K562 (cell line): ENCODE results near the gene NBEAL2. TPM values are rescaled to one million over a fixed set of nuclear protein-coding genes. Genes with fewer than 3 reads are reported as not detected.

Source experiments
- BMI1 ChIP-seq: fragments of 150-350 bp; IDR thresholded peaks from 2 replicates; pipeline ENCODE4 v1.6.1; 2014; ENCODE audit warnings: low read length
- BRD4 ChIP-seq: fragments of 200-600 bp; sonication (generic); IDR thresholded peaks from 2 replicates; pipeline ENCODE4 v1.6.1; 2017; ENCODE audit warnings: inconsistent platforms
- GATA2 ChIP-seq: sonication (generic); formaldehyde crosslinking; IDR thresholded peaks from 2 replicates; pipeline ENCODE4 v1.4.0; 2020; ENCODE audit warnings: mild to moderate bottlenecking, missing genetic modification reagents
- GTF2A2 ChIP-seq: IDR thresholded peaks from 2 replicates; pipeline ENCODE4 v1.6.1; 2016; ENCODE audit warnings: mild to moderate bottlenecking, missing genetic modification characterization, missing compliant biosample characterization
- HDAC6 ChIP-seq: IDR thresholded peaks from 2 replicates; pipeline ENCODE4 v1.6.1; 2012; ENCODE audit warnings: low read depth, mild to moderate bottlenecking, control low read depth, inconsistent platforms, low read length, moderate library complexity
- HIVEP1 ChIP-seq: fragments of 250-450 bp; sonication (Bioruptor Pico); IDR thresholded peaks from 2 replicates; pipeline ENCODE4 v1.4.0; 2020; ENCODE audit warnings: mild to moderate bottlenecking
- KHSRP ChIP-seq: fragments of 450-650 bp; IDR thresholded peaks from 2 replicates; pipeline ENCODE4 v1.6.1; 2017
- KLF1 ChIP-seq: fragments of 450-650 bp; IDR thresholded peaks from 2 replicates; pipeline ENCODE4 v1.6.1; 2016; ENCODE audit warnings: missing genetic modification characterization, missing compliant biosample characterization
- MEIS2 ChIP-seq: fragments of 450-650 bp; IDR thresholded peaks from 2 replicates; pipeline ENCODE4 v1.6.1; 2014; ENCODE audit warnings: mild to moderate bottlenecking; ENCODE audit not compliant: partially characterized antibody
- NR2F6 ChIP-seq: fragments of 450-650 bp; formaldehyde crosslinking; IDR thresholded peaks from 2 replicates; pipeline ENCODE4 v1.4.0; 2020; ENCODE audit warnings: mild to moderate bottlenecking
- NR4A1 ChIP-seq, 2 experiments: fragments of 250-450 bp in 1 of 2; fragments of 450-650 bp in 1 of 2; sonication (Bioruptor Pico) in 1 of 2; IDR thresholded peaks; 2 replicates each; pipeline versions ENCODE4 v1.4.0 to v1.6.1; 2016 to 2020; ENCODE audit warnings: mild to moderate bottlenecking in 2 of 2, missing compliant biosample characterization in 1 of 2, missing genetic modification characterization in 1 of 2, moderate library complexity in 1 of 2
- PYGO2 ChIP-seq: fragments of 450-650 bp; IDR thresholded peaks from 2 replicates; pipeline ENCODE4 v1.6.1; 2016; ENCODE audit warnings: mild to moderate bottlenecking, missing genetic modification characterization, moderate library complexity, missing compliant biosample characterization
- RAD51 ChIP-seq: fragments of 450-650 bp; IDR thresholded peaks from 2 replicates; pipeline ENCODE4 v1.7.1; 2016; ENCODE audit warnings: low read depth, mild to moderate bottlenecking, borderline replicate concordance
- SMARCA5 ChIP-seq: fragments of 450-650 bp; IDR thresholded peaks from 2 replicates; pipeline ENCODE4 v1.6.1; 2016
- TAF1 ChIP-seq: IDR thresholded peaks from 2 replicates; pipeline ENCODE4 v1.6.1; 2011; ENCODE audit warnings: mild to moderate bottlenecking, low read length, moderate library complexity; ENCODE audit not compliant: insufficient read depth, control insufficient read depth, severe bottlenecking; ENCODE audit errors: extremely low read depth
- TAF9B ChIP-seq: fragments of 450-650 bp; IDR thresholded peaks from 2 replicates; pipeline ENCODE4 v1.6.1; 2018; ENCODE audit warnings: mild to moderate bottlenecking; ENCODE audit not compliant: partially characterized antibody
- ZBED1 ChIP-seq: IDR thresholded peaks from 2 replicates; pipeline ENCODE4 v1.6.1; 2014
- ZNF184 ChIP-seq: sonication (generic); formaldehyde crosslinking; IDR thresholded peaks from 2 replicates; pipeline ENCODE4 v1.5.0; 2020; ENCODE audit warnings: missing genetic modification reagents
- ZNF75A ChIP-seq: fragments of 450-650 bp; formaldehyde crosslinking; IDR thresholded peaks from 2 replicates; pipeline ENCODE4 v1.4.0; 2020; ENCODE audit warnings: mild to moderate bottlenecking
- polyA plus RNA-seq, 8 experiments: library from polyadenylated mRNA; depleted of rRNA in 4 of 8; stranded (reverse) in 5 of 8; unstranded in 3 of 8; fragments of >200 nt; fragmentation: Nextera tagmentation in 2 of 8; fragmentation: Illumina TruSeq in 1 of 8; extraction: Ambion mirVana in 2 of 8; extraction: Trizol in 1 of 8; gene quantifications; 2 replicates each; pipeline versions ENCODE4 v1.2.1 to v1.2.3, GENCODE V29; 2011 to 2014; ENCODE audit warnings: inconsistent platforms in 1 of 8, missing spikeins in 1 of 8
- total RNA-seq, 7 experiments: library from RNA; depleted of rRNA in 6 of 7; stranded (reverse); fragments of >200 nt in 6 of 7; fragmentation: Illumina TruSeq in 2 of 7; extraction: Trizol in 2 of 7; gene quantifications; 2 replicates each; pipeline versions ENCODE4 v1.2.1 to v1.2.3, GENCODE V29; 2011 to 2021; ENCODE audit warnings: low replicate concordance in 1 of 7
- TF ChIP-seq, protein P1 (sequence below), 2 experiments: fragments of 450-650 bp in 1 of 2; sonication (generic) in 1 of 2; formaldehyde crosslinking; conservative IDR thresholded peaks; 2 replicates each; pipeline versions ENCODE4 v1.4.0 to v1.8.1; 2020 to 2022; ENCODE audit warnings: mild to moderate bottlenecking in 1 of 2, missing genetic modification reagents in 1 of 2
- TF ChIP-seq, protein P2 (sequence below): sonication (generic); formaldehyde crosslinking; IDR thresholded peaks from 2 replicates; pipeline ENCODE4 v1.9.0; 2022; ENCODE audit warnings: mild to moderate bottlenecking, missing genetic modification reagents
- TF ChIP-seq, protein P3 (sequence below): sonication (generic); formaldehyde crosslinking; IDR thresholded peaks from 2 replicates; pipeline ENCODE4 v1.8.1; 2023; ENCODE audit warnings: mild to moderate bottlenecking, missing genetic modification reagents, moderate library complexity
- TF ChIP-seq, protein P4 (sequence below): sonication (generic); formaldehyde crosslinking; IDR thresholded peaks from 2 replicates; pipeline ENCODE4 v1.8.0; 2022; ENCODE audit warnings: mild to moderate bottlenecking, missing genetic modification reagents, borderline replicate concordance

NBEAL2 gene
- total and polyA plus RNA-seq, 9 of the 15 experiments (the other 6 are each of a cell fraction or from before 2014, with no cell fraction given) = 0.06 to 114 (median 29.6) TPM

DNA sequence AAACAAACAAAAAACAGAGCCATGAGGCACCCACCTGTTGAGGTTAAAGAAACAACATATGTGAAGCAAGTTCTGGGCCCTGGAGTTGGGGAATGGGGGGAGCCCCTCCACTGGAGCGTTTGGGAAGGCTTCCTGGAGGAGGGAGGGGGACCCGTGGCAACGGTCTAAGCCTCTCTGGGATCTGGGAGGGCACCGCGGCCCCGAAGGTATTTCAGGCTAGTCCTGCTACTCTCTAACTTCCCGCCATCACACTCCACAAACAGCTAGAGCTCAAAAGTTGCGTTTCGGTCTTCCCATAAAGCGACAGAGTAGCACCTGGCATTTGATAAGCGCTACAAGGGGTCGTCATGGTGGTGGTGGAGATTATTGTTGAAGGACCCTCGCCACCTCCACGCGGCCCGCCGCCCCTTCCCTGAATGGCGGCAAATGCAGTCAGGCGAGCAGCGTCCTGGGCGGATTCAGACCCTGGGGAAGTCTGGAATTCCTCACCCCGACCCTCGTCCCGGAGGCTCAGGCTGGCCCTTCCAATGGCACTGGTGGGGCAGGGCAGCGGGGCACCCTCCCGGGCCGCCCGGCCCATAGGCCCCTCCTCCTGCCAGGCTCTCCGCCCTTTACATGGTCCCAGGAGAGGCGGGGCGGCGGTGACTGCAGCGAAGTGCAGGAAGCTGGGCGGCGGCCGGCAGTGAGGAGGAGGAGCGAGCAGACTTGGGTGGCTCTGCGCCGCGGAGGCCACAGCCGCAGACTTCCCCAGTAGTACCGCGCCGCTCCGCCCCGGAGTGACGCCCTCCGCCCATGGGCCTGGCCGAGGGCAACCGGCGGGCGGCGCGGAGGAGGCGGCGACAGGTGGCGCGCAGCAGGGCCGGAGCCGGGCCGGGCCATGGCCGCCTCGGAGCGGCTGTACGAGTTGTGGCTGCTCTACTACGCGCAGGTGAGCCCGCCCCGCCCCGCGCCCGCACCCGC lies at the start of gene NBEAL2 (continued):
- TF ChIP-seq NR4A1 (CRISPR knock-in tag; IDR thresholded peaks at IDR 0.05) (0 out of 2 replicates have a peak, but pooled peaks have one; percentile 33), NR4A1 (tag; IDR thresholded peaks at IDR 0.05) (no peak), PYGO2 (no peak), RAD51 (no peak), ZNF184 (no peak), MEIS2 (no peak), SMARCA5 (no peak), NR2F6 (CRISPR knock-in tag) (0 out of 2 replicates have a peak, but pooled peaks have one; percentile 27), TAF1 (no peak), GATA2 (no peak), BRD4 (no peak), BMI1 (no peak), ZBED1 (no peak), KLF1 (tag) (peak; percentile 92), ZNF75A (CRISPR knock-in tag) (0 out of 2 replicates have a peak, but pooled peaks have one; percentile 46), HIVEP1 (CRISPR knock-in tag) (no peak), GTF2A2 (tag) (no peak), TAF9B (no peak), KHSRP (no peak), HDAC6 (no peak)
- TF ChIP-seq, protein P1, sequence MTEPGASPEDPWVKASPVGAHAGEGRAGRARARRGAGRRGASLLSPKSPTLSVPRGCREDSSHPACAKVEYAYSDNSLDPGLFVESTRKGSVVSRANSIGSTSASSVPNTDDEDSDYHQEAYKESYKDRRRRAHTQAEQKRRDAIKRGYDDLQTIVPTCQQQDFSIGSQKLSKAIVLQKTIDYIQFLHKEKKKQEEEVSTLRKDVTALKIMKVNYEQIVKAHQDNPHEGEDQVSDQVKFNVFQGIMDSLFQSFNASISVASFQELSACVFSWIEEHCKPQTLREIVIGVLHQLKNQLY (CRISPR knock-in tag; conservative IDR thresholded peaks at IDR 0.05) = 0 out of 4 replicates have a peak, but pooled peaks of 1 of the 2 experiments have one; percentile 69
- TF ChIP-seq, protein P2, sequence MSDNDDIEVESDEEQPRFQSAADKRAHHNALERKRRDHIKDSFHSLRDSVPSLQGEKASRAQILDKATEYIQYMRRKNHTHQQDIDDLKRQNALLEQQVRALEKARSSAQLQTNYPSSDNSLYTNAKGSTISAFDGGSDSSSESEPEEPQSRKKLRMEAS (CRISPR knock-in tag) = peak; percentile 59
- TF ChIP-seq, protein P3, sequence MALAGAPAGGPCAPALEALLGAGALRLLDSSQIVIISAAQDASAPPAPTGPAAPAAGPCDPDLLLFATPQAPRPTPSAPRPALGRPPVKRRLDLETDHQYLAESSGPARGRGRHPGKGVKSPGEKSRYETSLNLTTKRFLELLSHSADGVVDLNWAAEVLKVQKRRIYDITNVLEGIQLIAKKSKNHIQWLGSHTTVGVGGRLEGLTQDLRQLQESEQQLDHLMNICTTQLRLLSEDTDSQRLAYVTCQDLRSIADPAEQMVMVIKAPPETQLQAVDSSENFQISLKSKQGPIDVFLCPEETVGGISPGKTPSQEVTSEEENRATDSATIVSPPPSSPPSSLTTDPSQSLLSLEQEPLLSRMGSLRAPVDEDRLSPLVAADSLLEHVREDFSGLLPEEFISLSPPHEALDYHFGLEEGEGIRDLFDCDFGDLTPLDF (CRISPR knock-in tag) = peak; percentile 62
- TF ChIP-seq, protein P4, sequence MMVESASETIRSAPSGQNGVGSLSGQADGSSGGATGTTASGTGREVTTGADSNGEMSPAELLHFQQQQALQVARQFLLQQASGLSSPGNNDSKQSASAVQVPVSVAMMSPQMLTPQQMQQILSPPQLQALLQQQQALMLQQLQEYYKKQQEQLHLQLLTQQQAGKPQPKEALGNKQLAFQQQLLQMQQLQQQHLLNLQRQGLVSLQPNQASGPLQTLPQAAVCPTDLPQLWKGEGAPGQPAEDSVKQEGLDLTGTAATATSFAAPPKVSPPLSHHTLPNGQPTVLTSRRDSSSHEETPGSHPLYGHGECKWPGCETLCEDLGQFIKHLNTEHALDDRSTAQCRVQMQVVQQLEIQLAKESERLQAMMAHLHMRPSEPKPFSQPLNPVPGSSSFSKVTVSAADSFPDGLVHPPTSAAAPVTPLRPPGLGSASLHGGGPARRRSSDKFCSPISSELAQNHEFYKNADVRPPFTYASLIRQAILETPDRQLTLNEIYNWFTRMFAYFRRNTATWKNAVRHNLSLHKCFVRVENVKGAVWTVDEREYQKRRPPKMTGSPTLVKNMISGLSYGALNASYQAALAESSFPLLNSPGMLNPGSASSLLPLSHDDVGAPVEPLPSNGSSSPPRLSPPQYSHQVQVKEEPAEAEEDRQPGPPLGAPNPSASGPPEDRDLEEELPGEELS (CRISPR knock-in tag) = 0 out of 2 replicates have a peak, but pooled peaks have one; percentile 33
